GM18498 (cell line): ENCODE data around the gene AK5.

Experiments
- ATAC-seq: cut with Tn5 transposase; IDR thresholded peaks from one replicate; pipeline ENCODE4 v1.9.1; 2021; ENCODE audit warnings: mild to moderate bottlenecking, moderate library complexity; ENCODE audit not compliant: unreplicated experiment

Gene AK5

GRCh38 chr1:77579547-77579946 is 297.7 kb downstream of the AK5 start:
- ATAC-seq = no peak

DNA sequence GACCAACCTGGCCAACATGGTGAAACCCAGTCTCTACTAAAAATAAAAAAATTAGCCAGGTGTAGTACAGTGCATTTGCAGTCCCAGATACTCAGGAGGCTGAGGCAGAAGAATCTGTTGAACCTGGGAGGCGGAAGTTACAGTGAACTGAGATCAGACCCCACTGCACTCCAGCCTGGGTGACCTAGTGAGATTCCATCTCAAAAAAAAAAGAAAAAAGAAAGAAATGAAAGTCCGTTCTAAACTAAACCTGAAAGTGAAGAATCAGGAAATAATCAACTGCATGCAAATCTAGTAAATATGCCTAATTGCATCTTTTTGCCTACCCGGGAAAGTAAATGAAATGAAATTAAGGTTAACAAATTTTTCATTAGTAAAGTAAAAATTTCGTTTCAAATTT is 301.1 kb downstream of the AK5 start:
- ATAC-seq = peak; percentile 63

- no peak for ATAC-seq
Observed at GRCh38 chr1:77583483-77583882, 301.7 kb downstream of the AK5 start.

GRCh38 chr1:77584884-77585283 is 303.1 kb downstream of the AK5 start:
- ATAC-seq = no peak

- no peak for ATAC-seq
Observed at GRCh38 chr1:77585610-77586314, 303.9 kb downstream of the AK5 start.

GRCh38 chr1:77589231-77589630 is 307.4 kb downstream of the AK5 start:
- no peak for ATAC-seq

GRCh38 chr1:77590651-77591050 is 308.8 kb downstream of the AK5 start:
- ATAC-seq = no peak

DNA sequence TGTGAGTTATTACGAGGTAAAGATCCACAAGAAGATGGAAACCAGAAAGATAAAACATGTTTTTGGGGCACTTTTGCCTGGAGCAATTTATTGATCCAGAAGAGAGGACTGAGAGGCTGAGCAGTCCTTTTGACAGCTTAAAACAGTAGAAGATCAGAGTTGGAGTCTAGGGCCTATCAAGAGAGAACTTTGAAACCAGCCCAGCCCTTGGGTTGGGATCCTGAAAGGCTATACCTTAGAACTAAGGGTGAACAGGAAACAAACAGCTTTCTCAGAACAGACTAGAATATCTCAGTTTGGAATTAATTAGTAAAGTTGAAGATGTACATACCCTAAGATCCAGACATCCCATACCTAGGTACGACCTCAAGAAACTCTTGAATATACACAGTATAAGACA is 311.1 kb downstream of the AK5 start:
- no peak for ATAC-seq

DNA sequence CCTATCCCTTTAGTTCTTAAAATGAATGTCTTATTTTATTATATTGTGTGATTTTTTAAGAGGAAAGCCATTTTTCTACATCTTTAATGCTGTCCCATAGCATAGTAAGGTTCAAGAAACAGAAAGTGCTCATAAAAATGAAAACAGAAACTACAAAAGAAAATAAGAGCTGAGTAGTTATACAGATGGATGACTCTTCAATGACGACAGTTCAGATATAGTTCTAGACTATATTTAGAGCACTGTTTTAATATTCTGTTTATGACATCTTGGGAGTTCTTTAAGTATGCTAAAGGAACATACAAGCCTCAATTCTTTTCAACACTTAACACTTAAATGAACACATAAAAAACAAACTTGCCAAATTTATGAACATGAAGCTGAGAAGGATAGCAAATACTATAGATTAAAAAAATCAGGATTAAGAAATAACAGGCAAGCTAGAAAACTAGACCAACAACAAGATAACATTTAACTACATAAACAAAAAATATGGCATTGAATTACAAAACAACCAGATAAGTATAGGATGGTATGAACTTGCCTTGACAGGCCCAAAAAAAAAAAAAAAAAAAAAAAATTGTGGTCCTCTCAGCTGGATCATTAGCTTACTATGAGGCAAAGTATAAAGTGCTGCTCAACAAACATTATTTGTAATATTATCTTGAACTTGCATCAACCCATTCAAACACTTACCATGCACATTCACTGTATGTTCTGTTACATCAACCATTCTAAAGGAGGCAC is 312.7 kb downstream of the AK5 start:
- ATAC-seq = peak; percentile 96

GRCh38 chr1:77597310-77597709 is 315.5 kb downstream of the AK5 start:
- ATAC-seq = no peak

DNA sequence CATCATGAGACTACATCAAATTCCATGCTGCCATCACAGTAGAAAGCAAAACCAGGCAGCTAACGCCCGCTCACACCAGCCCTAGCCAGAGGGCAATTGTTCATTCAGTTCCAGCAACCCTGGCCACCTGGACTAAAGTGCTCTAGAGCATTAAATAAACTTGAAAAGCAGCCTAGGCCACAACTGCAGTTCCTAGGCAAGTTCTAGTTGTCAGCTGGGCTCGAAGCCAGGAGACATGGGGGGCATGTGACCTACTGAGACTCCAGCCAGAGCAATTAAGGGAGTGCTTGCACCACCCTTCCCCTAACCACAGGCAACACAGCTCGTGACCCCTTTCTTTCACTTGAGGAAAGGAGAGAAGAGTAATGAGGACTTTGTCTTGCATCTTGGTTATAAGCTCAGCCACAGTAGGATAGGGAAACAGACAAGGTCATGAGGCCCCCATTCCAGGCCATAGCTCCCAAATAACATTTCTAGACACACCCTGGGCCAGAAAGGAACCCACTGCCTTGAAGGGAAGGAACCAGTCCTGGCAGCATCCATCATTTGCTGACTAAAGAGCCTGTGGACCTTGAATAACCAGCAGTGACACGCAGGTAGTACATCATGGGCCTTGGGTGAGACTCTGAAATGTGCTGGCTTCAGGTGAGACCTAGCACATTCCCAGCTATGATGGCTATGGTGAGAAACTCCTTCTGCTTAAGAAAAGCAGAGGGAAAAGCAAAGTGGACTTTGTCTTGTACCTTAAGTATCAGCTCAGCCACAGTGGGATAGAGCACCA is 323.6 kb downstream of the AK5 start:
- no peak for ATAC-seq

- ATAC-seq = no peak
Observed at GRCh38 chr1:77608893-77609292, 327.1 kb downstream of the AK5 start.
